B cell (primary cell): Measurements from ENCODE around the gene OR7A10. TPM values are rescaled to one million over a fixed set of nuclear protein-coding genes. Genes with fewer than 3 reads are reported as not detected.
"Not testable (repeated sequence)": the region's sequence is repeated elsewhere in the genome, so short reads cannot be mapped to it uniquely, and the experiment has no call there.

ENCODE experiments used
- ATAC-seq: fragments of 200-7000 bp; cut with Tn5 transposase; one replicate; pipeline ENCODE4 v1.10.0; 2021; ENCODE audit warnings: low read depth, mild to moderate bottlenecking, moderate number of reproducible peaks, moderate library complexity
- CTCF ChIA-PET: fragments of 350-600 bp; sonication (Branson Sonifier 250); formaldehyde crosslinking; loops from one replicate; lab custom pipeline; 2021; ENCODE audit warnings: antibody characterized with exemption, inconsistent platforms; lab: Charles Lee
- POLR2A ChIA-PET: fragments of 350-600 bp; sonication (Branson Sonifier 250); formaldehyde crosslinking; loops from one replicate; lab custom pipeline; 2021; ENCODE audit warnings: antibody characterized with exemption; lab: Charles Lee
- DNase-seq: peaks from one replicate; pipeline ENCODE4 v3.0.0; 2013
- H2AFZ ChIP-seq: 2 replicates; pipeline ENCODE4 v1.6.1; 2012; ENCODE audit warnings: mild to moderate bottlenecking, low read depth, low read length; ENCODE audit not compliant: insufficient read depth, poor library complexity, severe bottlenecking
- H3K27ac ChIP-seq, 2 donors: 1 replicate in 1 of 2; 2 replicates in 1 of 2; pipeline ENCODE4 v1.5.1; 2012 to 2013; ENCODE audit warnings: low read length in 2 of 2, mild to moderate bottlenecking in 2 of 2, moderate library complexity in 1 of 2
- H3K27me3 ChIP-seq, 4 experiments: fragments of 200-600 bp in 1 of 4; sonication (generic) in 1 of 4; replicated peaks in 1 of 4; 1 replicate in 2 of 4; 2 replicates in 2 of 4; pipeline versions ENCODE4 v1.6.1 to v1.7.0; 2013 to 2016; ENCODE audit warnings: low read length in 3 of 4, mild to moderate bottlenecking in 2 of 4, mixed read lengths in 1 of 4, moderate library complexity in 1 of 4; ENCODE audit not compliant: insufficient read depth in 4 of 4, control insufficient read depth in 3 of 4; ENCODE audit errors: control extremely low read depth in 1 of 4
- H3K36me3 ChIP-seq, 2 experiments: replicated peaks in 1 of 2; 1 replicate in 1 of 2; 2 replicates in 1 of 2; pipeline versions ENCODE4 v1.6.1 to v1.7.1; 2013; ENCODE audit warnings: low read length in 1 of 2; ENCODE audit not compliant: insufficient read depth in 2 of 2, control insufficient read depth in 1 of 2; ENCODE audit errors: control extremely low read depth in 1 of 2, extremely low read depth in 1 of 2
- H3K4me1 ChIP-seq, 2 donors: fragments of 200-600 bp in 1 of 2; sonication (generic) in 1 of 2; 1 replicate in 1 of 2; 2 replicates in 1 of 2; pipeline versions ENCODE4 v1.5.1 to v1.6.1; 2013 to 2017; ENCODE audit warnings: low read length in 2 of 2; ENCODE audit not compliant: control insufficient read depth in 2 of 2, insufficient read depth in 2 of 2
- H3K4me2 ChIP-seq: replicated peaks from 2 replicates; pipeline ENCODE3; 2012; ENCODE audit warnings: mild to moderate bottlenecking, low read depth, low read length; ENCODE audit not compliant: poor library complexity, severe bottlenecking
- H3K4me3 ChIP-seq, 5 experiments: fragments of 200-600 bp in 1 of 5; sonication (generic) in 1 of 5; 1 replicate in 3 of 5; 2 replicates in 2 of 5; pipeline versions ENCODE4 v1.5.1 to v1.7.0; 2011 to 2016; ENCODE audit warnings: low read length in 4 of 5, mild to moderate bottlenecking in 4 of 5, low read depth in 2 of 5, control low read depth in 1 of 5, moderate library complexity in 1 of 5; ENCODE audit not compliant: insufficient read depth in 1 of 5; ENCODE audit errors: control extremely low read depth in 1 of 5, extremely low read depth in 1 of 5
- H3K79me2 ChIP-seq: fragments of 200-600 bp; sonication (generic); one replicate; pipeline ENCODE4 v1.6.0; 2016; ENCODE audit warnings: low read length; ENCODE audit not compliant: control insufficient read depth, insufficient read depth
- H3K9ac ChIP-seq: fragments of 200-600 bp; sonication (generic); 2 replicates; pipeline ENCODE4 v1.6.1; 2017; ENCODE audit warnings: mild to moderate bottlenecking, low read length, moderate library complexity
- H3K9me3 ChIP-seq, 3 donors: one replicate each; pipeline versions ENCODE4 v1.6.1 to v1.7.1; 2013; ENCODE audit warnings: low read length in 2 of 3; ENCODE audit not compliant: control insufficient read depth in 2 of 3, insufficient read depth in 1 of 3; ENCODE audit errors: control extremely low read depth in 1 of 3
- H4K20me1 ChIP-seq: 2 replicates; pipeline ENCODE4 v1.6.0; 2012; ENCODE audit warnings: mild to moderate bottlenecking, low read length; ENCODE audit not compliant: insufficient read depth, control insufficient read depth, poor library complexity, severe bottlenecking
- H3K27ac Mint-ChIP-seq: one replicate; pipeline ENCODE4 v1.8.0; 2021; ENCODE audit warnings: mixed read lengths
- H3K27me3 Mint-ChIP-seq: one replicate; pipeline ENCODE4 v1.8.0; 2021; ENCODE audit warnings: mixed read lengths
- H3K4me1 Mint-ChIP-seq: one replicate; pipeline ENCODE4 v1.8.0; 2021; ENCODE audit warnings: mixed read lengths
- H3K4me3 Mint-ChIP-seq: one replicate; pipeline ENCODE4 v1.8.0; 2021; ENCODE audit warnings: mixed read lengths
- H3K9me3 Mint-ChIP-seq: one replicate; pipeline ENCODE4 v1.8.0; 2022; ENCODE audit warnings: mixed read lengths; ENCODE audit not compliant: insufficient read depth
- EZH2 ChIP-seq: IDR thresholded peaks from 2 replicates; pipeline ENCODE4 v1.6.1; 2012; ENCODE audit warnings: borderline replicate concordance, low read depth, mild to moderate bottlenecking, moderate library complexity, low read length; ENCODE audit not compliant: insufficient read depth, poor library complexity, severe bottlenecking
- WGBS: methylation state at CpG from one replicate; pipeline ENCODE4 v1.1.5; 2013; ENCODE audit warnings: missing lambda C conversion rate; ENCODE audit not compliant: insufficient coverage; 5-methylcytosine and 5-hydroxymethylcytosine counted together
- intact Hi-C: fragments of 100-400 bp; cut with micrococcal nuclease; formaldehyde crosslinking; loops from one replicate; pipeline ENCODE4 v1.10.0; 2022
- polyA plus RNA-seq: library from polyadenylated mRNA; depleted of rRNA; stranded (reverse); fragments of >200 nt; gene quantifications from 2 replicates; pipeline ENCODE4 v1.2.3, GENCODE V29; 2012
- total RNA-seq, 2 donors: library from RNA; stranded (reverse); fragments of 120-200 nt in 1 of 2; gene quantifications; 1 replicate in 1 of 2; 2 replicates in 1 of 2; pipeline versions ENCODE4 v1.2.3 to v1.2.4, GENCODE V29; 2013 to 2022
- TF ChIP-seq, protein P1 (sequence below): fragments of 200-600 bp; IDR thresholded peaks from one replicate; pipeline ENCODE4 v1.8.0; 2022; ENCODE audit warnings: antibody characterized with exemption, mild to moderate bottlenecking

OR7A10 gene
- total and polyA plus RNA-seq, 2 donors (not counting 1 experiment from before 2014, with no cell fraction given) = not detected

GRCh38 chr19:14796021-14796420 is 52.7 kb downstream of the OR7A10 start:
- no peak overlapping the region for H3K4me2 ChIP-seq
- no peak for ATAC-seq
- TF ChIP-seq EZH2 = no peak
- TF ChIP-seq, protein P1, sequence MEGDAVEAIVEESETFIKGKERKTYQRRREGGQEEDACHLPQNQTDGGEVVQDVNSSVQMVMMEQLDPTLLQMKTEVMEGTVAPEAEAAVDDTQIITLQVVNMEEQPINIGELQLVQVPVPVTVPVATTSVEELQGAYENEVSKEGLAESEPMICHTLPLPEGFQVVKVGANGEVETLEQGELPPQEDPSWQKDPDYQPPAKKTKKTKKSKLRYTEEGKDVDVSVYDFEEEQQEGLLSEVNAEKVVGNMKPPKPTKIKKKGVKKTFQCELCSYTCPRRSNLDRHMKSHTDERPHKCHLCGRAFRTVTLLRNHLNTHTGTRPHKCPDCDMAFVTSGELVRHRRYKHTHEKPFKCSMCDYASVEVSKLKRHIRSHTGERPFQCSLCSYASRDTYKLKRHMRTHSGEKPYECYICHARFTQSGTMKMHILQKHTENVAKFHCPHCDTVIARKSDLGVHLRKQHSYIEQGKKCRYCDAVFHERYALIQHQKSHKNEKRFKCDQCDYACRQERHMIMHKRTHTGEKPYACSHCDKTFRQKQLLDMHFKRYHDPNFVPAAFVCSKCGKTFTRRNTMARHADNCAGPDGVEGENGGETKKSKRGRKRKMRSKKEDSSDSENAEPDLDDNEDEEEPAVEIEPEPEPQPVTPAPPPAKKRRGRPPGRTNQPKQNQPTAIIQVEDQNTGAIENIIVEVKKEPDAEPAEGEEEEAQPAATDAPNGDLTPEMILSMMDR = no peak

DNA sequence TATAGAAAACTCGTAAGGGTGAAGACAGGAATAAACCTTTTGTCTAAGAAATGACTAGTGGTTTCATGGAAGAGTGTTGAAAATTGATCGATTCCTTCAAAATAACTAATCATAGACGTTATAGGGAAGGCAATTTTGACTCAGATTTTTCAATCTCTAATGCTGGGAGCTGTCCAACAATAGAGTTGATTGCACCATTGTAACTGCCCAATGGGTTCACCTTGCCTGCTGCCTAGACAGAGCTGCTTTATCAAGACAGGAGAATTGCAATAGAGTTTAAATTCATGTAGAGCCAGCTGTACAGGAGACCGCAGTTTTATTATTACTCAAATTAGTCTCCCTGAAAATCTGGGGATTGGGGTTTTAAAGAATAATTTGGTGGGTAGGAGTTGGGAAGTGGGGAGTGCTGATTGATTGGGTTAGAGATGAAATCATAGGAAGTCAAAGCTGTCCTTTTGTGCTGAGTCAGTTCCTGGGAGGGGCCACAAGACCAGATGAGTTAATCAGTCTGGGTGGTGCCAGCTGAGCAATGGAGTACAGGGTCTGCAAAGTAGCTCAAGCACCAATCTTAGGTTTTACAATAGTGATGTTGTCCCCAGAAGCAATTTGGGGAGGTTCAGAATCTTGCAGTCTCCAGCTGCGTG is 53.5 kb downstream of the OR7A10 start:
- Histone ChIP-seq H3K9ac (no peak overlapping the region), H2AFZ (no peak overlapping the region), H3K27me3 (peaks cover 0 to 4% (median 2%) of the 10 kb centered on the region in 4 experiments), H4K20me1 (no peaks in the 10 kb centered on the region), H3K36me3 (no peaks in the 10 kb centered on the region), H3K27ac (no peak overlapping the region), H3K4me3 (no peak overlapping the region), H3K4me2 (no peak overlapping the region), H3K9me3 (no peaks in the 10 kb centered on the region), H3K4me1 (no peaks in the 10 kb centered on the region), H3K79me2 (no peaks in the 10 kb centered on the region)
- TF ChIP-seq, protein P1 = no peak
- H3K27me3 Mint-ChIP-seq = peaks cover 33% of the 10 kb centered on the region
- 100% methylated on average over 1 of the region's 5 CpGs for WGBS
- POLR2A ChIA-PET = no interaction called here
- DNase-seq = no peak
- H3K9me3 Mint-ChIP-seq = peaks cover 2% of the 10 kb centered on the region
- no peak overlapping the region for H3K4me3 Mint-ChIP-seq
- intact Hi-C loops = no loop called here
- no peak overlapping the region for H3K27ac Mint-ChIP-seq
- ATAC-seq = no peak
- no peaks in the 10 kb centered on the region for H3K4me1 Mint-ChIP-seq
- CTCF ChIA-PET = interaction anchor here (1.3 kb wide), 1 partner anchor 8 kb away, joined by 8 read pairs; no protein-coding TSS in a partner anchor

More at GRCh38 chr19:14796021-14796420, 52.7 kb downstream of the OR7A10 start:
- H3K9me3 ChIP-seq = no peaks in the 10 kb centered on the region
- WGBS = 99% methylated on average over 10 of the region's 11 CpGs
- ChIA-PET CTCF (interaction anchor here (1.3 kb wide), 1 partner anchor 9 kb away, joined by 8 read pairs; no protein-coding TSS in a partner anchor), POLR2A (interaction anchor here (0.6 kb wide), 1 partner anchor 41 kb away, joined by 6 read pairs; no protein-coding TSS in a partner anchor)
- H3K27me3 ChIP-seq = peaks cover 0 to 4% (median 2%) of the 10 kb centered on the region in 4 experiments
- no peak overlapping the region for H3K9ac ChIP-seq
- no peak overlapping the region for H2AFZ ChIP-seq
- H3K9me3 Mint-ChIP-seq = peaks cover 2% of the 10 kb centered on the region
- intact Hi-C loops = no loop called here
- no peaks in the 10 kb centered on the region for H3K79me2 ChIP-seq
- no peaks in the 10 kb centered on the region for H3K36me3 ChIP-seq
- no peak for DNase-seq
- no peaks in the 10 kb centered on the region for H4K20me1 ChIP-seq
- peaks cover 33% of the 10 kb centered on the region for H3K27me3 Mint-ChIP-seq
- no peak overlapping the region for H3K4me3 Mint-ChIP-seq
- no peak overlapping the region for H3K4me3 ChIP-seq
- H3K4me1 ChIP-seq = no peaks in the 10 kb centered on the region
- no peaks in the 10 kb centered on the region for H3K4me1 Mint-ChIP-seq
- H3K27ac Mint-ChIP-seq = no peak overlapping the region
- no peak overlapping the region for H3K27ac ChIP-seq

DNA sequence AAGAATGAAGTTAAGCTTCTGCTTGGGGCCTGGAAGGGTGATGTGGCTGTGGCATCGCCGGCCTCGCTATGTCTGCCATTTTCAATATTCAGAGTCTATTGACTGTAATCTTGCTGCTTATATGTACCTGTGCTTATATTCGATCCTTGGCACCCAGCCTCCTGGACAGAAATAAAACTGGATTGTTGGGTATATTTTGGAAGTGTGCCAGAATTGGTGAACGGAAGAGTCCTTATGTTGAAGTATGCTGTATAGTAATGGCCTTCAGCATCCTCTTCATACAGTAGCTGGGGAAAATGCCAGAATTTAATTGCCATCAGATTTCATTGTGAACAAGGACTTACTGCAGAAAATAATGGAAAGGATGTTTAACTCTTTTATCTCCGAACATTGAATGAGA is 56.5 kb downstream of the OR7A10 start:
- H3K27me3 Mint-ChIP-seq = peaks cover 22% of the 10 kb centered on the region
- DNase-seq, H3K4me2 ChIP-seq, H3K9ac ChIP-seq, H3K4me1 Mint-ChIP-seq, H3K27ac Mint-ChIP-seq, H3K27ac ChIP-seq, H4K20me1 ChIP-seq, CTCF ChIA-PET, H3K27me3 ChIP-seq, intact Hi-C loops, H2AFZ ChIP-seq, H3K79me2 ChIP-seq, H3K9me3 Mint-ChIP-seq, H3K36me3 ChIP-seq, H3K9me3 ChIP-seq, H3K4me1 ChIP-seq, POLR2A ChIA-PET, H3K4me3 ChIP-seq, H3K4me3 Mint-ChIP-seq, ATAC-seq: not testable (repeated sequence)
- WGBS = 100% methylated on average over 4 of the region's 6 CpGs
